Measurements from ENCODE around the gene GRIN2A.

Gene GRIN2A

GRCh38 chr16:9966569-9967157, 215.6 kb downstream of the GRIN2A start:
- TF ChIP-seq, protein P1, sequence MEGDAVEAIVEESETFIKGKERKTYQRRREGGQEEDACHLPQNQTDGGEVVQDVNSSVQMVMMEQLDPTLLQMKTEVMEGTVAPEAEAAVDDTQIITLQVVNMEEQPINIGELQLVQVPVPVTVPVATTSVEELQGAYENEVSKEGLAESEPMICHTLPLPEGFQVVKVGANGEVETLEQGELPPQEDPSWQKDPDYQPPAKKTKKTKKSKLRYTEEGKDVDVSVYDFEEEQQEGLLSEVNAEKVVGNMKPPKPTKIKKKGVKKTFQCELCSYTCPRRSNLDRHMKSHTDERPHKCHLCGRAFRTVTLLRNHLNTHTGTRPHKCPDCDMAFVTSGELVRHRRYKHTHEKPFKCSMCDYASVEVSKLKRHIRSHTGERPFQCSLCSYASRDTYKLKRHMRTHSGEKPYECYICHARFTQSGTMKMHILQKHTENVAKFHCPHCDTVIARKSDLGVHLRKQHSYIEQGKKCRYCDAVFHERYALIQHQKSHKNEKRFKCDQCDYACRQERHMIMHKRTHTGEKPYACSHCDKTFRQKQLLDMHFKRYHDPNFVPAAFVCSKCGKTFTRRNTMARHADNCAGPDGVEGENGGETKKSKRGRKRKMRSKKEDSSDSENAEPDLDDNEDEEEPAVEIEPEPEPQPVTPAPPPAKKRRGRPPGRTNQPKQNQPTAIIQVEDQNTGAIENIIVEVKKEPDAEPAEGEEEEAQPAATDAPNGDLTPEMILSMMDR (IDR thresholded peaks at IDR 0.05; ENCODE audit: low read depth, low read length), result no peak
- H3K4me3 ChIP-seq (ENCODE audit: low read depth, low read length), result no peak overlapping the region

GRCh38 chr16:9965079-9965478, 217.1 kb downstream of the GRIN2A start:
- TF ChIP-seq, protein P1 (IDR thresholded peaks at IDR 0.05; ENCODE audit: low read depth, low read length), result no peak
- H3K4me3 ChIP-seq (ENCODE audit: low read depth, low read length), result no peak overlapping the region

DNA sequence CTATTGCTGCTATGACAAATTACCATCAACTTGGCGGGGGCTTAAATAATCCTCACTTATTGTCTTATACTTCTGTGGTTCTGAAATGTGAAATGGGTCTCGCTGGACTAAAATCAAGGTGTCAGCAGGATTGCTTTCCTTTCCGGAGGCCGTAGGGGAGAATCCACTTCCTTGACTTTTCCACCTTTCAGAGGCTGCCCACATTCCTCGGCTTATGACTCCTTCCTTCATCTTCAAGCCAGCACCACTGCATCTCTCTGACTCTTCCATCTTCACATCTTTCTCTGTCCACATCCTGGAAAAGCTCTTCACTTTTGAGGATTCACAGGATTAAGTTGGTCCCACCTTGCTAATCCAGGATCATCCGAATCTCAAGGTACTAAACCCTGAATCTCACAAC, 217.8 kb downstream of the GRIN2A start:
- no peak overlapping the region for H3K4me3 ChIP-seq (ENCODE audit: low read depth, low read length)
- TF ChIP-seq, protein P1 (IDR thresholded peaks at IDR 0.05; ENCODE audit: low read depth, low read length), result no peak

GRCh38 chr16:9957433-9957832, 224.8 kb downstream of the GRIN2A start:
- TF ChIP-seq, protein P1 (IDR thresholded peaks at IDR 0.05; ENCODE audit: low read depth, low read length), result no peak
- H3K4me3 ChIP-seq (ENCODE audit: low read depth, low read length), result no peak overlapping the region

GRCh38 chr16:9957002-9957401, 225.2 kb downstream of the GRIN2A start:
- no peak overlapping the region for H3K4me3 ChIP-seq (ENCODE audit: low read depth, low read length)

DNA sequence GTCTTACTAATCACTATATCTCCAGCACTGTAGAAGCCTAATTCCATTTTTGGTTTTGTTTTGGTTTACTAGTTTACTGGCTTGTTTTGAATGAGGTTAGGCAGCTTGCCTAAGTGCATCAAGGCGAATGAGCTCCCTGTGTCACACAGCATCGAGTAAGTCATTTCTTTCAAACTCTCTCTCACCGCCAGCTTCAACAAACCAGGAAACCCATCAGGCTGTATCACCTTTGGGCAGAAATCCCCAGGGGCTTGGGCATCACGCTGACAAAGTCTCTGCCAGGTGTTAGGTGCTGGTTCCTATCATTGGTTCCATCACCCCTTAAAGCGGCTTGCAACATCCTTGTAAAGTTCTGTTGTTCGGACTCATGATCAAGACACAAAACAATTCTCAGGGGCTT, 226.6 kb downstream of the GRIN2A start:
- H3K4me3 ChIP-seq (ENCODE audit: low read depth, low read length), result no peak overlapping the region
- TF ChIP-seq, protein P1 (IDR thresholded peaks at IDR 0.05; ENCODE audit: low read depth, low read length), result no peak

More at GRCh38 chr16:9957002-9957401, 225.2 kb downstream of the GRIN2A start:
- TF ChIP-seq, protein P1 (IDR thresholded peaks at IDR 0.05; ENCODE audit: low read depth, low read length), result no peak

DNA sequence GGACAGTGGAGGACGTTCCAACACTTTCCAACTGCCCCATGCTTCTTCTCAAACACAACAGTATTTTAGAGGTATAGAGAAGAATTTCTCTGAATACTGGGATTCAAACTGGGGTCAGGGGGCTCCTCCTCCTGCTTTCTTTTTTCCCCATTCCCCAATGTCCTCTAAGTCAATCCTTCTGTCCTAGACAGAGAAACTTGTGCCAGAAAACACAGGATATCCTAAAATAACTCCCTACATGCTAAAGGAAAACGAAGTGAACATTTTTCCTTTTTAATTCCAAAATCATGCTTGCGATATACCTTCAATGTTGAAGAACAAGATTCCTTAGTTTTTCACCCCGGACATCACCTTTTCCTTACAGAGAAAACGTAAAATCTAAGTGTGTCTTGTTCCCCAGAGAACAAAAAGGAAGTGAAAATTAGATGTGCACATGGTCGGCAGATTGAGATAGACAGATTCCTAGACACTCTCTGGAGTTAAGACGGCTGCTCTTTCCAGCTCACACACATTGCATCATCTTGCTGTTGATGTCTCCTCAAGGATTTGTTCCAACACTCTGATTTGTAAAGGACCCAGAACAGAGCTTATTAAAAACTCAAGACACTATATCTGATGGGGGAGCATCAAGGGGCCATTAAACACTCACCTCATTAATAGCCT, 228.2 kb downstream of the GRIN2A start:
- no peak overlapping the region for H3K4me3 ChIP-seq (ENCODE audit: low read depth, low read length)
- TF ChIP-seq, protein P1 (IDR thresholded peaks at IDR 0.05; ENCODE audit: low read depth, low read length), result no peak
